Breast epithelium (tissue), 4 donors: ENCODE data around the gene IL24. TPM values are rescaled to one million over a fixed set of nuclear protein-coding genes. Genes with fewer than 3 reads are reported as not detected.

Source experiments
- DNase-seq, 2 donors: peaks; one replicate each; pipeline ENCODE4 v3.0.0-alpha.2; 2019; ENCODE audit warnings: low spot score in 2 of 2
- H3K27ac ChIP-seq, 2 donors: fragments of 200-600 bp; sonication (generic) in 1 of 2; one replicate each; pipeline ENCODE4 v1.5.1; 2016 to 2019; ENCODE audit warnings: mild to moderate bottlenecking in 1 of 2
- H3K27me3 ChIP-seq, 2 donors: fragments of 200-600 bp; sonication (generic) in 1 of 2; one replicate each; pipeline versions ENCODE4 v1.5.1 to v1.6.0; 2017 to 2019; ENCODE audit warnings: control low read depth in 1 of 2, mild to moderate bottlenecking in 1 of 2
- H3K36me3 ChIP-seq: fragments of 200-600 bp; one replicate; pipeline ENCODE4 v1.5.1; 2019
- H3K4me1 ChIP-seq, 2 donors: fragments of 200-600 bp; sonication (generic); one replicate each; pipeline ENCODE4 v1.5.1; 2016 to 2019; ENCODE audit warnings: control low read depth in 1 of 2
- H3K4me3 ChIP-seq, 3 donors: fragments of 200-600 bp; sonication (generic); 1 replicate in 2 of 3; 2 replicates in 1 of 3; pipeline ENCODE4 v1.5.1; 2016 to 2019; ENCODE audit warnings: mild to moderate bottlenecking in 3 of 3, moderate library complexity in 2 of 3
- H3K9me3 ChIP-seq, 2 donors: fragments of 200-600 bp; sonication (generic) in 1 of 2; one replicate each; pipeline ENCODE4 v1.5.1; 2016 to 2019; ENCODE audit warnings: control low read depth in 1 of 2
- POLR2A ChIP-seq: fragments of 450-650 bp; IDR thresholded peaks from one replicate; pipeline ENCODE4 v1.6.1; 2016; ENCODE audit warnings: antibody characterized with exemption, mild to moderate bottlenecking, moderate library complexity
- POLR2AphosphoS5 ChIP-seq, 3 donors: sonication (generic); formaldehyde crosslinking; IDR thresholded peaks; one replicate each; pipeline ENCODE4 v1.6.1; 2017; ENCODE audit warnings: antibody characterized with exemption in 3 of 3
- intact Hi-C: fragments of 100-400 bp; cut with DNase I; formaldehyde crosslinking; loops from one replicate; pipeline ENCODE4 v1.15.1; 2023; ENCODE audit warnings: low total_unique reads
- total RNA-seq, 3 donors: library from RNA; depleted of rRNA; stranded (reverse); fragments of >200 nt; gene quantifications; one replicate each; pipeline ENCODE4 v1.1.0, GENCODE V29; 2016
- TF ChIP-seq, protein P1 (sequence below), 3 donors: fragments of 450-650 bp; IDR thresholded peaks; one replicate each; pipeline ENCODE4 v1.5.1; 2016 to 2017; ENCODE audit warnings: antibody characterized with exemption in 3 of 3, mild to moderate bottlenecking in 3 of 3, moderate library complexity in 3 of 3

Gene IL24
- total RNA-seq, 3 donors from 2014 or later: 0.59 TPM; not detected in 2

DNA sequence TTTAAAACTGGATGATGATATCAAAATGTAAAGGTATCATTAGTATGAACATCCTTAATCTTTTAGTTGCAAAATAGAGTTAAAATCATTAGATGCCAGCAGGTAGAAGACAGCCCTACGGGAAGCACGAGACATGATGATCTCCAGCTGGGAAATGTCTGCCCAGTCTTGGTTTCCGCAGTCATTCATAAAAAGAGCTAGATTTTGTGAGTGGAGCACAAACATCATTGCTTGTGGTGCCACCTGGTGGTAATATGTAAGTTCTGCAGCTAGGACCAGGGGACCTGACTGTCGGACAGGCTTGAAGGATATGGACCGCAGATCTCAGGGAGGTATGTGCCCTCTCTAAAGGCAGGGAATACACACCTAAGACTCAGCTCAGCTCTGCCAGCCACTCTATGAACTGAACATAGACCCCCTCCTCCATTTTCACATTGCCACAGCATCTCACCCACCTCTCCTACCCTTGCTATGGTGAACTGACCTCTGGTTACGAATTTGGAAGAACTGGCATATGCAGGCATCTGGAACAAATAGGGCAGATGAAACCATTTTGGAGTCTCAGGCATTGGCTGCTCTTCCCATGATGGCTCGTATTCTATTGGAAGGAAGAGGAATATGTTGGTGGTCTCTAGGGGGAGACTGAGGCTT is 15.3 kb downstream of the IL24 start:
- no peaks in the 10 kb centered on the region for H3K4me1 ChIP-seq
- intact Hi-C loops: loop anchor here (5.0 kb wide), 2 partner anchors 175 to 905 kb away; no protein-coding TSS in a partner anchor
- no peaks in the 10 kb centered on the region for H3K9me3 ChIP-seq
- DNase-seq: peak; percentile 69 to 75
- no peak overlapping the region for H3K4me3 ChIP-seq
- no peak for TF ChIP-seq POLR2A
- TF ChIP-seq, protein P1, sequence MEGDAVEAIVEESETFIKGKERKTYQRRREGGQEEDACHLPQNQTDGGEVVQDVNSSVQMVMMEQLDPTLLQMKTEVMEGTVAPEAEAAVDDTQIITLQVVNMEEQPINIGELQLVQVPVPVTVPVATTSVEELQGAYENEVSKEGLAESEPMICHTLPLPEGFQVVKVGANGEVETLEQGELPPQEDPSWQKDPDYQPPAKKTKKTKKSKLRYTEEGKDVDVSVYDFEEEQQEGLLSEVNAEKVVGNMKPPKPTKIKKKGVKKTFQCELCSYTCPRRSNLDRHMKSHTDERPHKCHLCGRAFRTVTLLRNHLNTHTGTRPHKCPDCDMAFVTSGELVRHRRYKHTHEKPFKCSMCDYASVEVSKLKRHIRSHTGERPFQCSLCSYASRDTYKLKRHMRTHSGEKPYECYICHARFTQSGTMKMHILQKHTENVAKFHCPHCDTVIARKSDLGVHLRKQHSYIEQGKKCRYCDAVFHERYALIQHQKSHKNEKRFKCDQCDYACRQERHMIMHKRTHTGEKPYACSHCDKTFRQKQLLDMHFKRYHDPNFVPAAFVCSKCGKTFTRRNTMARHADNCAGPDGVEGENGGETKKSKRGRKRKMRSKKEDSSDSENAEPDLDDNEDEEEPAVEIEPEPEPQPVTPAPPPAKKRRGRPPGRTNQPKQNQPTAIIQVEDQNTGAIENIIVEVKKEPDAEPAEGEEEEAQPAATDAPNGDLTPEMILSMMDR (IDR thresholded peaks at IDR 0.05): peak; percentile 80 to 90 (median 84)
- TF ChIP-seq POLR2AphosphoS5 (IDR thresholded peaks at IDR 0.05): no peak
- no peaks in the 10 kb centered on the region for H3K36me3 ChIP-seq
- no peaks in the 10 kb centered on the region for H3K27me3 ChIP-seq
- no peak overlapping the region for H3K27ac ChIP-seq

DNA sequence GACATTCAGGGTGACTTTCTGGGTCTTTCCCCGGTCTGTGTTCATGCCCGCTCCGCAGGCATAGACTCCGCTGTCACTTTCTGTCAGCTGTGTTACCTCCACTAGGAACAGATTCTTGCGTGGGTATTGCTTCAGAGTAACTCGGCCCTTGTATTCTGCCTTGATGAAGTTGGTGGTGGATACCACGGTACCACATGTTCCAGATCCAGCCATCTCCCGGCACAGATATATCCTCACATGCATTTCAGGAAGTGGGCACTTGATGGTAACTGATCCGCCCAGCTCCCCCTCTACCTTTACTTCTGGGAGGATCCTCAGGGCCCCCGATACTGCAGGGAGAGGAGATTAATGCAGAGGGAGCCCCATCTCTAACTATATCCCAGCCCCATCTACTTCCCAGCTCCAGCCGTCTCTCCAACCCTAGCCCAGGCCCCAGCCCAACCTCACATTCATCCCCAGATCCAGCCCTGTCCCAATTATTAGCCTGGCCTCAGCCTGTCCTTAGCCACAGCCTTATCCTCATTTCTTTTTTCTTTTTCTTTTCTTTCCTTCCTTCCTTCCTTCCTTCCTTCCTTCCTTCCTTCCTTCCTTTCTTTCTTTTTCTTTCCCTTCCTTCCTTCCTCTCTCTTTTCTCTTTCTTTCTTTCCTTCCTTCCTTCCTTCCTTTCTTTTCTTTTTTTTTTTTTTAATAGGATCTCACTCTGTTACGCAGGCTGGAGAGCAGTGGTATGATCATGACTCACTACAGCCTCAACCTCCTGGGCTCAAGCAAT is 16.7 kb downstream of the IL24 start:
- intact Hi-C loops: loop anchor here (5.0 kb wide), 2 partner anchors 177 to 907 kb away; no protein-coding TSS in a partner anchor
- TF ChIP-seq POLR2A: no peak
- TF ChIP-seq, protein P1 (IDR thresholded peaks at IDR 0.05): no peak
- no peak for TF ChIP-seq POLR2AphosphoS5 (IDR thresholded peaks at IDR 0.05)
- H3K27ac ChIP-seq: no peak overlapping the region
- no peaks in the 10 kb centered on the region for H3K27me3 ChIP-seq
- no peak for DNase-seq
- H3K36me3 ChIP-seq: no peaks in the 10 kb centered on the region
- no peak overlapping the region for H3K4me3 ChIP-seq
- H3K4me1 ChIP-seq: no peaks in the 10 kb centered on the region
- no peaks in the 10 kb centered on the region for H3K9me3 ChIP-seq

DNA sequence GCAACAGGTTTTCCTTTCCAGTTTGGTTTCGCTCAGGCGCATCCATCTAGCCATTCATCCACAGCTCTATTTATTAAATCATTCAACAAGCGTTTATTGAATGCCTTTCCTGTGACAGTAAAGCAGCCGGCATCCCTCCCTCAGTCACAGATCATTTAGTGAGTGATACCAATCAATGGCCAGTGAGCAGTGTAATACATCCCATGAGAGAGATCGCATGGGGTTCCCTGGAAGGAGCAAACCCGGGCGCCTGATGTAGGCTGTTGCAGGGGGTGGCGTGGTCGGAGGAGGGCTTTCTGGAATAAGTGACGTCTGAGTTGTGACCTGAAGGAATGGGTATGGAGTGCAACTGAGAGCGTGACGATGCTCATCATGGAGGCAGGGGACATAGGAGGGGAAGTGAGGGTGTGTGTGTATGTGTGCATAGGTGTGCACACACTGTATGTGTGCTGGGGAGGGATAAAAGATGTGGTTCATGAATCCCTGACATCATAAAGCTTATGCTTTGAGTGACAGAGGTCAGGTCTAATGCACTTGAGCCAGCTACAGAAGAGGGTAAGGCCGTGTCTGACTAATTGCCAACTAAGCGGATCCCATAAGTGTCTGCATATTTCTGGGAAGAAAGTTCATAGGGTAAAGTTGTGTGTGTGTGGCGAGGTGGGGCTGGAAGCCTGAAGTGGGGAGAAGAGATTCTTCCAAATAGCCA is 17.9 kb downstream of the IL24 start:
- TF ChIP-seq, protein P1 (IDR thresholded peaks at IDR 0.05): no peak
- TF ChIP-seq POLR2A (no peak), POLR2AphosphoS5 (IDR thresholded peaks at IDR 0.05) (no peak)
- Histone ChIP-seq H3K27ac (no peak overlapping the region), H3K27me3 (no peaks in the 10 kb centered on the region), H3K36me3 (no peaks in the 10 kb centered on the region), H3K9me3 (no peaks in the 10 kb centered on the region), H3K4me1 (no peaks in the 10 kb centered on the region), H3K4me3 (no peak overlapping the region)
- DNase-seq: no peak
- intact Hi-C loops: no loop called here

DNA sequence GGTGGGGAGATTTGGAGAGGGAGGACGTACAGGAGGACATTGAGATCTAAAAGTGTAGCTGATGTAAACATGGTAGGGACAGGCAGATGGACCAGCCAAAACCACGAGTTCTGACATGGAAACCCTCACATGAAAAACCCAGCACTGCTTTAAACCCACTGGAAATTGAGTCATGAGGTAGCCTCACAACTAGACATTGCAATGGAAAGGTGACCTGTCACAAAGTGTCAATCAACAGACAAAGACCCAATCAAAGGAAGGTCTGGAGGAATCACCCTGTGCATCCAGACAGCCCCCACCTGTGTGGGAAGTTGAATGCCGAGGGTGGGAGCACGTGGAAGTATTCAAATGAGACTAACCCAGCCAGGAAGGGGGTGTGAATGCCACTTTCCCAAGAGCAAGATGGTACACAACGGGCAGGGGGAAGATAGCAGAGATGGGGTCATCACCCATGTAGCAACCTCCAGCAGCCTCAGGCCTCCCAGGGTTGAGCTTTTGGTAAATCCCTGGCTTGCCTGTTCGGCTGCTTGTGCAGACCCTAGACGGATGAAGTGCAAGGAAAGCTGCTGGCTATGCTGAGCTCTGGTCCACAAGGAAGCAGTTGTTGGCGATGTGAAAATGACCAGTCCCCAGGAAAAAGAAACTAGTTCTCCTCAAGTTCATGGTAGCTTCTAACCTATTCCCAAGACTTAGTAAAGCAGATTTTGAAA is 18.9 kb downstream of the IL24 start:
- no peaks in the 10 kb centered on the region for H3K36me3 ChIP-seq
- intact Hi-C loops: no loop called here

More for the DNA sequence above, 18.9 kb downstream of the IL24 start:
- TF ChIP-seq, protein P1 (IDR thresholded peaks at IDR 0.05): no peak
- no peak for TF ChIP-seq POLR2A
- no peak for TF ChIP-seq POLR2AphosphoS5 (IDR thresholded peaks at IDR 0.05)
- no peak for DNase-seq
- H3K27me3 ChIP-seq: no peaks in the 10 kb centered on the region
- H3K4me1 ChIP-seq: no peaks in the 10 kb centered on the region
- no peak overlapping the region for H3K27ac ChIP-seq
- no peak overlapping the region for H3K4me3 ChIP-seq
- H3K9me3 ChIP-seq: no peaks in the 10 kb centered on the region
